Naive thymus-derived CD4-positive, alpha-beta T cell (primary cell): Measurements from ENCODE around the gene HLA-DOA. TPM values are rescaled to one million over a fixed set of nuclear protein-coding genes. Genes with fewer than 3 reads are reported as not detected.
A peak's percentile ranks its signal among the peaks of the same experiment; 100 is the strongest.

ENCODE experiments used
- ATAC-seq: fragments of 150-1000 bp; cut with Tn5 transposase; 2 replicates; pipeline ENCODE4 v1.10.0; 2021; ENCODE audit warnings: mild to moderate bottlenecking, moderate library complexity
- CTCF ChIA-PET: fragments of 350-600 bp; sonication (Branson Sonifier 250); formaldehyde crosslinking; loops from one replicate; lab custom pipeline; 2021; ENCODE audit warnings: antibody characterized with exemption; lab: Charles Lee
- POLR2A ChIA-PET: fragments of 350-600 bp; sonication (Branson Sonifier 250); formaldehyde crosslinking; loops from one replicate; lab custom pipeline; 2021; ENCODE audit warnings: antibody characterized with exemption, inconsistent platforms; lab: Charles Lee
- DNase-seq, 9 donors: peaks; one replicate each; pipeline versions ENCODE4 v3.0.0 to v3.0.0-alpha.2; 2020 to 2022; ENCODE audit warnings: mixed read lengths in 1 of 9
- H3K27ac ChIP-seq: one replicate; pipeline ENCODE4 v1.7.0; 2013; ENCODE audit warnings: mild to moderate bottlenecking, low read depth, low read length, moderate library complexity
- H3K27me3 ChIP-seq, 2 donors: one replicate each; pipeline ENCODE4 v1.7.0; 2013; ENCODE audit warnings: low read length in 2 of 2, mild to moderate bottlenecking in 2 of 2, moderate library complexity in 2 of 2; ENCODE audit not compliant: control insufficient read depth in 2 of 2, insufficient read depth in 2 of 2
- H3K36me3 ChIP-seq, 3 experiments: 1 replicate in 2 of 3; 2 replicates in 1 of 3; pipeline ENCODE4 v1.7.0; 2013; ENCODE audit warnings: low read length in 3 of 3, mild to moderate bottlenecking in 3 of 3, moderate library complexity in 1 of 3; ENCODE audit not compliant: insufficient read depth in 3 of 3, control insufficient read depth in 2 of 3
- H3K4me1 ChIP-seq, 2 donors: one replicate each; pipeline ENCODE4 v1.7.0; 2013; ENCODE audit warnings: low read length in 2 of 2, mild to moderate bottlenecking in 2 of 2, moderate library complexity in 1 of 2; ENCODE audit not compliant: control insufficient read depth in 2 of 2, insufficient read depth in 2 of 2
- H3K4me3 ChIP-seq: 2 replicates; pipeline ENCODE4 v1.7.0; 2013; ENCODE audit warnings: mild to moderate bottlenecking, low read length
- H3K9me3 ChIP-seq, 3 experiments: 1 replicate in 2 of 3; 2 replicates in 1 of 3; pipeline ENCODE4 v1.7.0; 2013; ENCODE audit warnings: low read length in 3 of 3; ENCODE audit not compliant: control insufficient read depth in 2 of 3
- H3K27ac Mint-ChIP-seq, 9 donors: one replicate each; pipeline ENCODE4 v1.8.0; 2020 to 2022; ENCODE audit warnings: mixed read lengths in 9 of 9, mild to moderate bottlenecking in 8 of 9, moderate library complexity in 5 of 9, inconsistent platforms in 2 of 9
- H3K27me3 Mint-ChIP-seq, 5 donors: one replicate each; pipeline ENCODE4 v1.8.0; 2021 to 2022; ENCODE audit warnings: mixed read lengths in 5 of 5, mild to moderate bottlenecking in 1 of 5
- H3K36me3 Mint-ChIP-seq, 5 donors: one replicate each; pipeline ENCODE4 v1.8.0; 2020 to 2022; ENCODE audit warnings: mixed read lengths in 5 of 5, mild to moderate bottlenecking in 3 of 5, inconsistent platforms in 1 of 5
- H3K4me1 Mint-ChIP-seq, 7 donors: one replicate each; pipeline ENCODE4 v1.8.0; 2020 to 2022; ENCODE audit warnings: mixed read lengths in 7 of 7, mild to moderate bottlenecking in 3 of 7, inconsistent platforms in 1 of 7
- H3K4me3 Mint-ChIP-seq, 10 donors: one replicate each; pipeline ENCODE4 v1.8.0; 2020 to 2022; ENCODE audit warnings: mild to moderate bottlenecking in 10 of 10, mixed read lengths in 10 of 10, moderate library complexity in 6 of 10, inconsistent platforms in 2 of 10
- H3K9me3 Mint-ChIP-seq, 11 donors: one replicate each; pipeline ENCODE4 v1.8.0; 2020 to 2022; ENCODE audit warnings: mixed read lengths in 11 of 11, mild to moderate bottlenecking in 4 of 11, inconsistent platforms in 1 of 11, moderate library complexity in 1 of 11
- intact Hi-C, 2 donors: fragments of 100-400 bp; cut with micrococcal nuclease; formaldehyde crosslinking; loops; one replicate each; pipeline ENCODE4 v1.15.1; 2023
- polyA plus RNA-seq, 2 donors: library from polyadenylated mRNA; unstranded; fragments of 300-500 nt; fragmentation: Illumina TruSeq; gene quantifications; one replicate each; pipeline ENCODE4 v1.2.3, GENCODE V29; 2021
- total RNA-seq, 6 experiments: library from RNA in 5 of 6; stranded (reverse) in 5 of 6; gene quantifications; 1 replicate in 5 of 6; 2 replicates in 1 of 6; pipeline ENCODE4 v1.2.3 and lab custom pipeline; 2021 to 2026

HLA-DOA gene
- total and polyA plus RNA-seq, 7 experiments from 2014 or later = 3.0 to 10.5 (median 5.4) TPM

- Mint-ChIP-seq H3K4me3 (no peak overlapping the region), H3K27me3 (peaks cover 19 to 70% (median 33%) of the 10 kb centered on the region in 5 donors), H3K36me3 (no peaks in the 10 kb centered on the region), H3K27ac (no peak overlapping the region), H3K9me3 (peaks cover 0 to 5% (median 0%) of the 10 kb centered on the region in 11 donors), H3K4me1 (no peaks in the 10 kb centered on the region)
- ATAC-seq (no peak), DNase-seq (no peak)
- H3K27me3 ChIP-seq = no peaks in the 10 kb centered on the region
- intact Hi-C loops = no loop called here
- H3K4me3 ChIP-seq = no peak overlapping the region
- H3K9me3 ChIP-seq = no peaks in the 10 kb centered on the region
- ChIA-PET POLR2A (no interaction called here), CTCF (no interaction called here)
- no peaks in the 10 kb centered on the region for H3K36me3 ChIP-seq
- no peaks in the 10 kb centered on the region for H3K4me1 ChIP-seq
- H3K27ac ChIP-seq = no peak overlapping the region
Observed at GRCh38 chr6:33049323-33050013, 40.1 kb upstream of the HLA-DOA start.

GRCh38 chr6:33040157-33040556, 30.8 kb upstream of the HLA-DOA start:
- Mint-ChIP-seq H3K27me3 (peaks cover 5 to 74% (median 15%) of the 10 kb centered on the region in 5 donors), H3K27ac (no peak overlapping the region), H3K4me3 (no peak overlapping the region), H3K9me3 (peaks cover 0 to 18% (median 11%) of the 10 kb centered on the region in 11 donors), H3K4me1 (no peaks in the 10 kb centered on the region), H3K36me3 (peaks cover 0 to 5% (median 5%) of the 10 kb centered on the region in 5 donors)
- H3K27me3 ChIP-seq = no peaks in the 10 kb centered on the region
- DNase-seq (no peak), ATAC-seq (no peak)
- H3K9me3 ChIP-seq = peaks cover 0 to 4% (median 0%) of the 10 kb centered on the region in 3 experiments
- H3K27ac ChIP-seq = no peak overlapping the region
- no peaks in the 10 kb centered on the region for H3K36me3 ChIP-seq
- ChIA-PET CTCF (interaction anchor here (0.7 kb wide), 1 partner anchor 20 kb away, joined by 3 read pairs; no protein-coding TSS in a partner anchor), POLR2A (no interaction called here)
- no peak overlapping the region for H3K4me3 ChIP-seq
- intact Hi-C loops = no loop called here
- H3K4me1 ChIP-seq = no peaks in the 10 kb centered on the region

- no peak overlapping the region for H3K4me3 ChIP-seq
- H3K4me1 Mint-ChIP-seq = no peaks in the 10 kb centered on the region
- H3K9me3 Mint-ChIP-seq = peaks cover 0 to 24% (median 15%) of the 10 kb centered on the region in 11 donors
- H3K36me3 Mint-ChIP-seq = peaks cover 0 to 8% (median 7%) of the 10 kb centered on the region in 5 donors
- CTCF ChIA-PET = no interaction called here
- H3K27me3 Mint-ChIP-seq = peaks cover 10 to 82% (median 21%) of the 10 kb centered on the region in 5 donors
- no peaks in the 10 kb centered on the region for H3K36me3 ChIP-seq
- POLR2A ChIA-PET = interaction anchor here (0.7 to 0.9 kb wide), 2 partner anchors 52 to 526 kb away, joined by 3 read pairs; no protein-coding TSS in a partner anchor
- no peak overlapping the region for H3K4me3 Mint-ChIP-seq
- peaks cover 0 to 4% (median 0%) of the 10 kb centered on the region in 3 experiments for H3K9me3 ChIP-seq
- DNase-seq (no peak), ATAC-seq (no peak)
- no peak overlapping the region for H3K27ac ChIP-seq
- no peaks in the 10 kb centered on the region for H3K4me1 ChIP-seq
- no peak overlapping the region for H3K27ac Mint-ChIP-seq
- no peaks in the 10 kb centered on the region for H3K27me3 ChIP-seq
- intact Hi-C loops = no loop called here
Observed at GRCh38 chr6:33036535-33036934, 27.1 kb upstream of the HLA-DOA start.

GRCh38 chr6:33034554-33034953, 25.2 kb upstream of the HLA-DOA start:
- Histone ChIP-seq H3K27ac (no peak overlapping the region), H3K27me3 (no peaks in the 10 kb centered on the region), H3K4me3 (no peak overlapping the region), H3K4me1 (no peaks in the 10 kb centered on the region), H3K36me3 (no peaks in the 10 kb centered on the region), H3K9me3 (peaks cover 0 to 4% (median 0%) of the 10 kb centered on the region in 3 experiments)
- Mint-ChIP-seq H3K36me3 (peaks cover 0 to 8% (median 7%) of the 10 kb centered on the region in 5 donors), H3K27ac (no peak overlapping the region), H3K27me3 (peaks cover 9 to 73% (median 21%) of the 10 kb centered on the region in 5 donors), H3K4me1 (peaks cover 0 to 4% (median 0%) of the 10 kb centered on the region in 7 donors), H3K4me3 (no peak overlapping the region), H3K9me3 (peaks cover 0 to 24% (median 15%) of the 10 kb centered on the region in 11 donors)
- ChIA-PET POLR2A (no interaction called here), CTCF (interaction anchor here (0.9 kb wide), 1 partner anchor 50 kb away, joined by 3 read pairs; no protein-coding TSS in a partner anchor)
- DNase-seq (no peak), ATAC-seq (no peak)
- intact Hi-C loops = no loop called here

GRCh38 chr6:33030245-33030644, 20.9 kb upstream of the HLA-DOA start:
- Histone ChIP-seq H3K27ac (no peak overlapping the region), H3K4me3 (no peak overlapping the region), H3K27me3 (no peaks in the 10 kb centered on the region), H3K4me1 (peaks cover 0 to 4% of the 10 kb centered on the region in 2 donors), H3K9me3 (peaks cover 0 to 2% (median 0%) of the 10 kb centered on the region in 3 experiments), H3K36me3 (no peaks in the 10 kb centered on the region)
- Mint-ChIP-seq H3K27me3 (peaks cover 9 to 54% (median 10%) of the 10 kb centered on the region in 5 donors), H3K9me3 (peaks cover 0 to 11% (median 5%) of the 10 kb centered on the region in 11 donors), H3K4me3 (no peak overlapping the region), H3K36me3 (peaks cover 0 to 4% (median 3%) of the 10 kb centered on the region in 5 donors), H3K27ac (peak overlapping the region in 1 of 9 donors; percentile 85), H3K4me1 (peaks cover 0 to 22% (median 0%) of the 10 kb centered on the region in 7 donors)
- intact Hi-C loops = no loop called here
- no peak for ATAC-seq
- CTCF ChIA-PET = no interaction called here
- POLR2A ChIA-PET = no interaction called here
- DNase-seq = no peak

GRCh38 chr6:33029328-33030184, 20.2 kb upstream of the HLA-DOA start:
- ChIA-PET CTCF (no interaction called here), POLR2A (no interaction called here)
- Mint-ChIP-seq H3K4me3 (peak overlapping the region in 1 of 10 donors; percentile 20), H3K27ac (peak overlapping the region in 1 of 9 donors; percentile 85), H3K27me3 (peaks cover 3 to 51% (median 4%) of the 10 kb centered on the region in 5 donors), H3K9me3 (peaks cover 0 to 4% (median under 1%) of the 10 kb centered on the region in 11 donors), H3K36me3 (no peaks in the 10 kb centered on the region), H3K4me1 (peaks cover 0 to 25% (median 0%) of the 10 kb centered on the region in 7 donors)
- intact Hi-C loops = loop anchor here in 1 of 2 donors (2.0 kb wide), 1 partner anchor 43 kb away; the partner anchor contains the start of gene HLA-DPA1
- Histone ChIP-seq H3K27ac (no peak overlapping the region), H3K4me3 (no peak overlapping the region), H3K36me3 (no peaks in the 10 kb centered on the region), H3K27me3 (no peaks in the 10 kb centered on the region), H3K4me1 (peaks cover 0 to 4% of the 10 kb centered on the region in 2 donors), H3K9me3 (no peaks in the 10 kb centered on the region)
- DNase-seq (no peak), ATAC-seq (peak; percentile 88)
